ENCODE measurements around the gene HILPDA.
A peak's percentile ranks its signal among the peaks of the same experiment; 100 is the strongest.
"Not testable (repeated sequence)": the region's sequence is repeated elsewhere in the genome, so short reads cannot be mapped to it uniquely, and the experiment has no call there.

Gene HILPDA

GRCh38 chr7:128431754-128432153, 23.9 kb upstream of the HILPDA start:
- DNase-seq (ENCODE audit: low read depth in 2 of 2): no peak

GRCh38 chr7:128434413-128435326, 21.0 kb upstream of the HILPDA start:
- no peak for DNase-seq (ENCODE audit: low read depth in 2 of 2)

- no peak for DNase-seq (ENCODE audit: low read depth in 2 of 2)
These were observed 20.4 kb upstream of the HILPDA start for GRCh38 chr7:128435327-128435686.

- no peak for DNase-seq (ENCODE audit: low read depth in 2 of 2)
These were observed 18.0 kb upstream of the HILPDA start for GRCh38 chr7:128437426-128438332.

GRCh38 chr7:128442356-128442755, 13.3 kb upstream of the HILPDA start:
- no peak for DNase-seq (ENCODE audit: low read depth in 2 of 2)

GRCh38 chr7:128443831-128444600, 11.7 kb upstream of the HILPDA start:
- no peak for DNase-seq (ENCODE audit: low read depth in 2 of 2)

- no peak for DNase-seq (ENCODE audit: low read depth in 2 of 2)
These were observed 9.4 kb upstream of the HILPDA start for GRCh38 chr7:128446306-128446705.

GRCh38 chr7:128447941-128448564, 7.6 kb upstream of the HILPDA start:
- DNase-seq (ENCODE audit: low read depth in 2 of 2): no peak

GRCh38 chr7:128448751-128449302, 6.9 kb upstream of the HILPDA start:
- no peak for DNase-seq (ENCODE audit: low read depth in 2 of 2)

GRCh38 chr7:128450409-128450808, 5.3 kb upstream of the HILPDA start:
- no peak for DNase-seq (ENCODE audit: low read depth in 2 of 2)

DNA sequence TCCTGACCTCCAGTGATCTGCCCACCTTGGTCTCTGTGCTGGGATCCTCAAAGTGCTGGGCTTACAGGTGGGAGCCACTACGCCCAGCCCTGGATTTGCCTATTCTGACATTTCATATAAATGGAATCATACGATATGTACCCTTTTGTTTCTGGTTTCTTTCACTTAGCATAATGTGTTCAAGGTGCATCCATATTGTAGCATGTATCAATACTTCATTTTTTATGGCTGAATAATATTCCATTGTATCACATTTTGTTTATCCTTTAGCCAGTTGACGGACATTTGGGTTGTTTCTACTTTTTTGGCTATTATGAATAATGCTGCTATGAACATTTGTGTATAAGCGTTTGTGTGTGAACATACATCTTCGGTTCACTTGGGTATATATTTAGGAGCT, 4.8 kb upstream of the HILPDA start:
- no peak for DNase-seq (ENCODE audit: low read depth in 2 of 2)

DNA sequence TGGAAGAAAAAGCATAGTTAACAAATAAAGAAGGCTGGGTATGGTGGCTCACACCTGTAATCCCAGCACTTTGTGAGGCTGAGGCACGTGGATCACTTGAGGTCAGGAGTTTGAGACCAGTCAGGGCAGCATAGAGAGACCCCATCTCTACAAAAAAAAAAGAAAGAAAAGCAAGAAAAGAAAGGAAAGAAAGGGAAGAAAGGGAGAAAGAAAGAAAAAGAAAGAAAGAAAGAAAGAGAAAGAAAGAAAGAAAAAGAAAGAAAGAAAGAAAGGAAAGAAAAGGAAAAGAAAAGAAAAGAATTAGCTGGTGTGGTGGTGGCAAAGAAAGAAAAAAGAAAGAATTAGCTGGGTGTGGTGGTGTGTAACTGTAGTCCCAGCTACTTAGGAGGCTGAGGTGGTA, 3.1 kb upstream of the HILPDA start:
- no peak for DNase-seq (ENCODE audit: low read depth in 2 of 2)

- peak; percentile 77 to 82 for DNase-seq (ENCODE audit: low read depth in 2 of 2)
These were observed 1.6 kb upstream of the HILPDA start for GRCh38 chr7:128453836-128454804.

GRCh38 chr7:128454808-128455542, 703 bp upstream of the HILPDA start:
- peak; percentile 18 to 24 for DNase-seq (ENCODE audit: low read depth in 2 of 2)

DNA sequence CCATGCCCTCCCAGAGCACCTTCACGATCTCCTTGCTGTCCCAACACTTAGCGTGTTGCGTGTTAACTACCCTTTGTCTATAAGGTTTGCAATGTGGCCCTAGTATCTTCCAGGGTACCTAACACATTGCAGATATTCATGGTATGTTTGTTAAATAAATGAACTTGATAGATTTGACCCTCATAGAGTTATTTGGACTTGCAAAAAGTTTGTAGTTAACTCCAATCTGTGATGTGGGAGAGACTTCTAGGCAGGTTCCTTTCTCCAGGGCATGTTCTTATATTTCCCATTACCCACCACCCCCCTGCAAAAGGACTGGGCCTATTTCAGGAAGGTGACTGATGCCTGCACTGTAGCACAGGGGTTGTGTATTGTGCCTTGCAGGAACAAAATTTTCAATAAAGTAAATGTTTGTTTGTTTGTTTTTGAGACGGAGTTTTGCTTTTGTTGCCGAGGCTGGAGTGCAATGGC, 612 bp downstream of the HILPDA start:
- DNase-seq (ENCODE audit: low read depth in 2 of 2): no peak

DNA sequence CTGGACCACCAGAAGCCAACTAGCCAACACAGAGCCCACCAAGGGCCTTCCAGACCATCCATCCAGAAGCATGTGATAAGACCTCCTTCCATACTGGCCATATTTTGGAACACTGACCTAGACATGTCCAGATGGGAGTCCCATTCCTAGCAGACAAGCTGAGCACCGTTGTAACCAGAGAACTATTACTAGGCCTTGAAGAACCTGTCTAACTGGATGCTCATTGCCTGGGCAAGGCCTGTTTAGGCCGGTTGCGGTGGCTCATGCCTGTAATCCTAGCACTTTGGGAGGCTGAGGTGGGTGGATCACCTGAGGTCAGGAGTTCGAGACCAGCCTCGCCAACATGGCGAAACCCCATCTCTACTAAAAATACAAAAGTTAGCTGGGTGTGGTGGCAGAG, 1.7 kb downstream of the HILPDA start:
- not testable (repeated sequence) for DNase-seq (ENCODE audit: low read depth in 2 of 2)

DNA sequence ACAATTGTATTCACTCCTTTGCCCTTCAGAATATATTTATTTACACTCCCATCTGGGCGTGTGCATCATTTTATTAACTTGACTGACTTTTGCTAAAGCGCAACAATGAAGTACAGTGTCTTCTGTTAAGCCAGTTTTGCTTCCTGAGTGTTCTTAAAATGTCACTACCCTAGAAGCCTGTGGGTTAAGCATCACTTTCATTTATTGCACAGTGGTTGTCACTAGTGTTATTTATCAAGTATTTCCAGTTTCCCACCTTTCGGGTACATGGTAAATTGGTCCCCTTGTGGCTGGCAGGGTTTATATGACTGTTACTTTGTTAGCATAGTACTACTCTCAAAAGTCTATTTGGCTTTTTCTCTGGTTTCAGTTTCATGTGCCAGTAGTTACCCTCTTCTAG, 3.3 kb downstream of the HILPDA start:
- no peak for DNase-seq (ENCODE audit: low read depth in 2 of 2)

DNA sequence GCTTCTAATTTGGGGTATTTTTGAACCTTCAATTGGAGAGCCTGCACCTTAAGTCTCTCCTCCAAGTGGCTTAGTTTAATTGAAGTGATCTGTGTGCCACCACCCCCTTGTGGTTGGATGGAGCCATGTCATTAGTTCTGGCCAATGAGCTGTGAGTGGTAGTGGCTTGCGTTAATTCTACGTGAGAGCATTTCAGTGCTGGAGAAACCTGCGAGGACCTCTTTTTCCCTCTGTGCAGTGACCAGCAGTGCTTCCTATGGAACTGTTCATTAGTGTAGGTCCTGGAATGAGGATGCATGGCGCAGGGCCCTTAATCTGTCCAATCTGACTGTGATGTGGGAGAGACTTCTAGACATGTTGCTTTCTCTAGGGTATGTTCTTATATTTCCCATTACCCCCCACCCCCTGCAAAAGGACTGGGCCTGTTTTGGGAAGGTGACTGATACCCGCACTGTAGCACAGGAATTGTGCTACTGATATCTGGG, 3.8 kb downstream of the HILPDA start:
- DNase-seq (ENCODE audit: low read depth in 2 of 2): peak; percentile 26 to 39

DNA sequence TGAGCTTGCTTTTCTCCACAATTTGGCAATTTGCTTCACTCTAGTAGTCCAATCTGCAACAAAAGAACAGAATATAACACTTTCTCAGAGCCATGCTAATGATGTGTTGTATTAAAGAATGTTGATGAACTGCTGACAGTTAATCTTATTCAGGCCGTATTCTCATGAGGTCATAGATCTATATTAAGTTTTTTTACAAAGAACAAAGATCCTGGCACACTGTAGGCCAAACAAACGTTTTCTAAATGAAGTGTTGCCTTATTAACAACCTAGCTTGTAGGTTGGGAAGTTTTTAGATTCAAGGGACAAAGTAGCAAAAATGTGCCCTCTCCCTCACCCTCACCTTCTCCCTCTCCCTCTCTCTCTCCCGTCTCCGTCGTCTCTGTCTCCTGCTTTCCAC, 6.8 kb downstream of the HILPDA start:
- DNase-seq (ENCODE audit: low read depth in 2 of 2): no peak
